ENCODE data around the gene NAGS.
"Not testable (repeated sequence)": the region's sequence is repeated elsewhere in the genome, so short reads cannot be mapped to it uniquely, and the experiment has no call there.

NAGS gene

DNA sequence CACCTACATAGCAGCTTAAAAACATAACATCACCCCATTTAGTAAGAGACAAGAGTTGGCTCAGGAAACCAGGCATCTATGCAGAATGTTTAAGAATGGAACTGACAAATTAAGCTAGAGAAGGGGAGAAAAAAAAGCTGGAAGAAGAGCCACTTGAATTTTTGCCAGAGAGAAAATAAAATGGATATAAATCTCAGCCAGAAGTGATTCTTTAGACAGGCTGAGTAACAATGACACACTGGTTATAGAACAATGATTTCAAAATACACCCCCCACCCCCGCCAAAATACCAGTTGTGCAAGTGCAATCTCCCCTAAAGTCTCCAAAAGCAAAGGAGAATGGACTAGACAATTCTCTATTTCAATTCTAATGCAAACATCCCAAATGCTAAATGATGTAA, 39.6 kb downstream of the NAGS start:
- no peak for DNase-seq

DNA sequence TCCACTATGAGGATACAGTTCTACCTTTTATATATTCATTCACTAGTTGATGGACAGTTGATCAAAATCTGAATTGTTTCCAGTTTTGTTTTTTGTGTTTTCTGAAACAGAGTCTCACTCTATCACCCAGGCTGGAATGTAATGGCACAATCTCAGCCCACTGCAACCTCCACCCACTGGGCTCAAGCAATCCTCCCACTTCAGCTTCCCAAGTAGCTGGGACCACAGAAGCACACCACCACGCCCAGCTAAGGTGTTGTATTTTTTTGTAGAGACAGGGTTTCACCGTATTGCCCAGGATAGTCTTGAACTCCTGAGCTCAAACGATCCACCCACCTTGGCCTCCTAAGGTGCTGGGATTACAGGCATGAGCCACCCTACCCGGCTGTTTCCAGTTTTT, 41.1 kb downstream of the NAGS start:
- no peak for DNase-seq

DNA sequence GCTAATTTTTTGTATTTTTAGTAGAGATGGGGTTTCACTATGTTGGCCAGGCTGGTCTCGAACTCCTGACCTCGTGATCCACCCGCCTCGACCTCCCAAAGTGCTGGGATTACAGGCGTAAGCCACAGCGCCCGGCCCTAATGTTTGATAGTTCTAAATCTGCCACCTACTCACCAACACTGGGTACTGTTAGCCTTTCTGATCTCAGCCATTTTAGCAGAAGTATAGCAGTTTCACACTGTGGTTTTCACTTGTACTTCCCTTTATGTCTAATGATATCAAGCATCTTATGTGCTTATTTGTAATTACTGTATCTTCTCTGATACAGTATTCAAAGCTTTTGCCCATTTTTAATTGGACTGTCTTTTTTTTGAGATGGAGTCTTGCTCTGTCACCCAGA, 42.5 kb downstream of the NAGS start:
- not testable (repeated sequence) for DNase-seq

DNA sequence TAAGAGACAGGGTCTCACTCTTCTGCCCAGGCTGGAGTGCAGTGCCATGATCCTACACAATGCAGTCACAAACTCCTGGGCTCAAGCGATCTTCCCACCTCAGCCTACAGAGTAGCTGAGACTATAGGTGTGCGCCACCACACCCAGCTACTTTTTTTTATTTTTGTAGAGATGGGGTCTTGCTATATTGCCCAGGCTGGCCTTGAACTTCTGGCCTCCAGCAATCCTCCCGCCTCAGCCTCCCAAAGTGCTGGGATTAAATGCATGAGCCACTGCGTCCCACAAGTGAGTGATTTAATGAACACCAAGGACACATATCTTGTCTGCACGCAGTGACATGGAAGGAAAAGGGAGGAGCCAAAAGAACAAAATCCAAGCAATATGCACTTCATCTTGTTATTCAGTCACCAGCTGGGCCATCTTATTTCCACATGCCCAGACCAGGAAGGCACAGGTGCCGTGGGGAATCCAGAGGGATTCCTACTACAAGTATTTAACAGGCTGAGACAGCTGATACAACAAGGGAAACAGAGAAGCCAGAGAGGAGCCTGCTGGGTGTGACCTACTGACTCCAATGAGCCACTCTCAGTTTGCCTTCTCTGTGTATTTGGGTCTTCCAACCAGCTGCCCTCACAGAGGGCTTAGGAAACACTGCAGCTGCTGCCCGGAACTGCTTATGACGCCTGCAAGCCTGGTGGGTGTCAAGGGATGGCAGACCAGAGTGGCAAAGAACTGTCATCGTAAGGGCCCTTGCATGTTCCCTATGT, 45.1 kb downstream of the NAGS start:
- DNase-seq: no peak

DNA sequence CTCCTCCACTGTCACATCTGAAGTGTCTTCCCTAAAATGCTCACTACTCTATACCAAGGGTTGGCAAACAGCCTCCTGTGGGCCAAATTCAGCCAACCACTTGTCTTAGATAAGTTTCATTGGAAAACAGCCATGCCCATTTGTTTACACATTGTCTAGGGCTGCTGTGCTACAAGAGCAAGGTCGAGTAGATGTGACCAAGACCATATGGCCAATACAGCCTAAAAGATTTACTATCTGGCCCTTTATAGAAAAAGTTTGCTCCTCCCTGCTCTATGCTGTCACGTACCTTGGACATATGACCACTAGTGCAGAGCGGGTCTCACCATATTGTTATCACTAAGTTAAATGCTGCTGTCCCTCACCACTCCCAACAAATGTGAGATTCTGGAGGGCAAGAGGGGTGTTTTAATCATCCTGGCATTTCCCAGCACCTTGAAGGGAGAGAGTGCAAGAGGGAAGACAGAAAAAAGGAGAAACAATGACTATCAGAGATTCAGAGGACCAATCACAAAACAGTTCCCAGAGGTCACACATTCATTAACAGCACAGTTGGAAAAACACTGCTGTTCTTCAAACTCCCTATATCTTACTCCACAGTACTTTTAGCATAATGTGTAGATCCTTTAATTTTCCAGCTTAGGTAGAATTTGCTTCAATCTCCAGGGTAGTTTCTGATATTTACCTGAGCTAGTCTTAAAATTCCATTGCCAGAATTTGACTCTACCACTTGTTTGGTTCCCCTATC, 48.9 kb downstream of the NAGS start:
- no peak for DNase-seq

All from NCI-H187 (cell line).